H1 (cell line): ENCODE data around the gene ABCD1. TPM values are rescaled to one million over a fixed set of nuclear protein-coding genes. Genes with fewer than 3 reads are reported as not detected.

ENCODE experiments used
- CTCF ChIA-PET: fragments of 300-600 bp; sonication (Branson Sonifier 250); formaldehyde crosslinking; loops from one replicate; lab custom pipeline; 2021; ENCODE audit not compliant: partially characterized antibody; lab: Charles Lee
- POLR2A ChIA-PET: fragments of 300-600 bp; sonication (Branson Sonifier 250); formaldehyde crosslinking; loops from one replicate; lab custom pipeline; 2021; ENCODE audit warnings: inconsistent platforms; ENCODE audit not compliant: partially characterized antibody; lab: Charles Lee
- DNase-seq, 2 experiments: peaks; one replicate each; pipeline versions ENCODE4 v3.0.0 to v3.0.0-alpha.2; 2010 to 2022; ENCODE audit warnings: low spot score in 2 of 2, low read depth in 1 of 2, mixed read lengths in 1 of 2
- FAIRE-seq: peaks from 2 replicates; lab custom pipeline; 2011; peaks lifted over from hg19 to GRCh38; lab: Jason Lieb, UNC
- H2AFZ ChIP-seq: 2 replicates; pipeline ENCODE4 v1.8.1; 2012; ENCODE audit warnings: low read length, inconsistent platforms
- H2AK5ac ChIP-seq: 2 replicates; pipeline ENCODE4 v1.6.1; 2013; ENCODE audit warnings: low read depth, low read length
- H2BK120ac ChIP-seq: replicated peaks from 2 replicates; pipeline ENCODE3; 2013; ENCODE audit warnings: low read depth, low read length, inconsistent platforms
- H2BK12ac ChIP-seq: 2 replicates; pipeline ENCODE4 v1.6.1; 2013; ENCODE audit warnings: low read depth, low read length
- H2BK15ac ChIP-seq: 2 replicates; pipeline ENCODE4 v1.6.1; 2013; ENCODE audit warnings: low read length
- H2BK20ac ChIP-seq: 2 replicates; pipeline ENCODE4 v1.6.1; 2013; ENCODE audit warnings: low read length
- H2BK5ac ChIP-seq: 2 replicates; pipeline ENCODE4 v1.6.1; 2013; ENCODE audit warnings: low read depth, low read length
- H3K14ac ChIP-seq: 2 replicates; pipeline ENCODE4 v1.6.1; 2013; ENCODE audit warnings: inconsistent platforms; ENCODE audit not compliant: insufficient read length
- H3K18ac ChIP-seq: 2 replicates; pipeline ENCODE4 v1.6.1; 2013; ENCODE audit warnings: low read length; ENCODE audit errors: extremely low read depth
- H3K23ac ChIP-seq: 2 replicates; pipeline ENCODE4 v1.6.1; 2013; ENCODE audit warnings: inconsistent platforms; ENCODE audit not compliant: insufficient read length
- H3K23me2 ChIP-seq: 2 replicates; pipeline ENCODE4 v1.6.1; 2013; ENCODE audit warnings: low read depth, low read length
- H3K27ac ChIP-seq: 2 replicates; pipeline ENCODE4 v1.6.1; 2011; ENCODE audit warnings: low read depth, low read length, inconsistent platforms
- H3K27me3 ChIP-seq, 4 experiments: replicated peaks in 1 of 4; 1 replicate in 1 of 4; 2 replicates in 3 of 4; pipeline versions ENCODE4 v1.6.1 to v1.8.1; 2011 to 2013; ENCODE audit warnings: low read length in 3 of 4, mild to moderate bottlenecking in 3 of 4, inconsistent platforms in 2 of 4, mixed read lengths in 2 of 4, moderate library complexity in 1 of 4; ENCODE audit not compliant: control insufficient read depth in 3 of 4, insufficient read depth in 3 of 4; ENCODE audit errors: extremely low read depth in 1 of 4
- H3K36me3 ChIP-seq, 4 experiments: 2 replicates each; pipeline versions ENCODE4 v1.6.1 to v1.8.1; 2011 to 2013; ENCODE audit warnings: mild to moderate bottlenecking in 4 of 4, low read length in 3 of 4, moderate library complexity in 2 of 4, control low read depth in 1 of 4, inconsistent platforms in 1 of 4; ENCODE audit not compliant: insufficient read depth in 4 of 4, control insufficient read depth in 2 of 4
- H3K4ac ChIP-seq: replicated peaks from 2 replicates; pipeline ENCODE3; 2013; ENCODE audit warnings: low read length, low read depth, mixed read lengths, inconsistent platforms; ENCODE audit not compliant: insufficient read length
- H3K4me1 ChIP-seq, 4 experiments: replicated peaks in 1 of 4; 1 replicate in 1 of 4; 2 replicates in 3 of 4; pipeline versions ENCODE4 v1.6.1 to v1.8.1; 2011 to 2013; ENCODE audit warnings: low read length in 3 of 4, inconsistent platforms in 2 of 4, mixed read lengths in 1 of 4; ENCODE audit not compliant: insufficient read depth in 4 of 4, control insufficient read depth in 3 of 4
- H3K4me2 ChIP-seq, 2 experiments: 2 replicates each; pipeline versions ENCODE4 v1.6.1 to v1.8.1; 2011 to 2013; ENCODE audit warnings: low read depth in 2 of 2, low read length in 2 of 2, control low read depth in 1 of 2, inconsistent platforms in 1 of 2, mild to moderate bottlenecking in 1 of 2; ENCODE audit not compliant: insufficient read depth in 1 of 2
- H3K4me3 ChIP-seq, 4 experiments: fragments of 200-600, 300-600 bp in 1 of 4; sonication (generic), shearing (Covaris generic), sonication (Bioruptor Twin) in 1 of 4; 2 replicates each; pipeline versions ENCODE4 v1.5.1 to v1.8.1; 2011 to 2016; ENCODE audit warnings: low read length in 4 of 4, low read depth in 3 of 4, control low read depth in 2 of 4, inconsistent platforms in 2 of 4, mild to moderate bottlenecking in 2 of 4, mixed read lengths in 1 of 4, moderate library complexity in 1 of 4; ENCODE audit not compliant: insufficient read depth in 2 of 4; ENCODE audit errors: extremely low read depth in 1 of 4
- H3K56ac ChIP-seq: replicated peaks from 2 replicates; pipeline ENCODE3; 2013; ENCODE audit warnings: low read depth, mild to moderate bottlenecking, mixed read lengths, low read length, inconsistent platforms; ENCODE audit not compliant: insufficient read length
- H3K79me1 ChIP-seq: 2 replicates; pipeline ENCODE4 v1.6.1; 2013; ENCODE audit warnings: low read depth, low read length, control low read depth
- H3K79me2 ChIP-seq, 2 experiments: 2 replicates each; pipeline versions ENCODE4 v1.6.1 to v1.8.1; 2012 to 2013; ENCODE audit warnings: low read length in 2 of 2, mild to moderate bottlenecking in 2 of 2, inconsistent platforms in 1 of 2; ENCODE audit not compliant: insufficient read depth in 2 of 2, control insufficient read depth in 1 of 2
- H3K9ac ChIP-seq, 4 experiments: replicated peaks in 1 of 4; 1 replicate in 1 of 4; 2 replicates in 3 of 4; pipeline versions ENCODE4 v1.6.1 to v1.8.1; 2011 to 2013; ENCODE audit warnings: low read depth in 3 of 4, low read length in 3 of 4, control low read depth in 2 of 4, mild to moderate bottlenecking in 2 of 4, moderate library complexity in 2 of 4, inconsistent platforms in 1 of 4; ENCODE audit errors: extremely low read depth in 1 of 4
- H3K9me3 ChIP-seq, 2 experiments: 2 replicates each; pipeline versions ENCODE4 v1.6.1 to v1.8.1; 2012 to 2013; ENCODE audit warnings: mild to moderate bottlenecking in 2 of 2, moderate library complexity in 2 of 2, control low read depth in 1 of 2, inconsistent platforms in 1 of 2, low read depth in 1 of 2, low read length in 1 of 2, mixed read lengths in 1 of 2; ENCODE audit not compliant: insufficient read depth in 2 of 2
- H4K20me1 ChIP-seq, 2 experiments: replicated peaks in 1 of 2; 2 replicates each; pipeline versions ENCODE3 to v1.8.1; 2011 to 2013; ENCODE audit warnings: inconsistent platforms in 2 of 2, low read length in 2 of 2, mild to moderate bottlenecking in 1 of 2; ENCODE audit not compliant: insufficient read depth in 2 of 2, control insufficient read depth in 1 of 2
- H4K5ac ChIP-seq: 2 replicates; pipeline ENCODE4 v1.6.1; 2013; ENCODE audit warnings: low read length, low read depth, mixed read lengths, inconsistent platforms; ENCODE audit not compliant: insufficient read length
- H4K8ac ChIP-seq: 2 replicates; pipeline ENCODE4 v1.8.0; 2013; ENCODE audit warnings: mild to moderate bottlenecking, moderate library complexity, low read length, inconsistent platforms; ENCODE audit not compliant: insufficient read depth; ENCODE audit errors: extremely low read depth
- H4K91ac ChIP-seq: replicated peaks from 2 replicates; pipeline ENCODE3; 2013; ENCODE audit warnings: low read length, mixed read lengths, inconsistent platforms; ENCODE audit not compliant: insufficient read length
- CTCF ChIP-seq, 3 experiments: IDR thresholded peaks; 1 replicate in 2 of 3; 2 replicates in 1 of 3; pipeline versions ENCODE4 v1.5.1 to v1.6.1; 2011; ENCODE audit warnings: low read length in 3 of 3, mild to moderate bottlenecking in 3 of 3, inconsistent platforms in 2 of 3, low read depth in 1 of 3, moderate library complexity in 1 of 3; ENCODE audit not compliant: insufficient read depth in 1 of 3; ENCODE audit errors: control extremely low read depth in 1 of 3
- JUN ChIP-seq: IDR thresholded peaks from 2 replicates; pipeline ENCODE4 v1.6.1; 2011; ENCODE audit warnings: low read depth, mild to moderate bottlenecking, improper control_type of control experiment, low read length
- KDM1A ChIP-seq: fragments of 200-600, 300-600 bp; sonication (generic); IDR thresholded peaks from 2 replicates; pipeline ENCODE4 v1.7.1; 2016; ENCODE audit warnings: mild to moderate bottlenecking, low read length, borderline replicate concordance
- PHF8 ChIP-seq: fragments of 200-600 bp; sonication (generic); conservative IDR thresholded peaks from 2 replicates; pipeline ENCODE4 v1.7.1; 2012; ENCODE audit warnings: low read depth, mild to moderate bottlenecking, inconsistent platforms, low read length, moderate library complexity
- RBBP5 ChIP-seq: IDR thresholded peaks from 2 replicates; pipeline ENCODE4 v1.7.1; 2012; ENCODE audit warnings: low read depth, mild to moderate bottlenecking, inconsistent platforms, low read length, moderate library complexity, borderline replicate concordance
- RFX5 ChIP-seq: IDR thresholded peaks from 2 replicates; pipeline ENCODE4 v1.6.1; 2011; ENCODE audit warnings: low read depth, low read length, improper control_type of control experiment, borderline replicate concordance
- TAF7 ChIP-seq: optimal IDR thresholded peaks from 2 replicates; pipeline ENCODE3; 2011; ENCODE audit warnings: low read depth, mild to moderate bottlenecking, inconsistent platforms, low read length, moderate library complexity, borderline replicate concordance
- USF2 ChIP-seq: IDR thresholded peaks from 2 replicates; pipeline ENCODE4 v1.6.1; 2011; ENCODE audit warnings: low read length, improper control_type of control experiment
- WGBS, 2 experiments: shearing (Covaris generic) in 1 of 2; methylation state at CpG; one replicate each; pipeline versions ENCODE4 v1.1.6 to v1.1.7; 2013 to 2015; ENCODE audit warnings: low lambda C conversion rate in 2 of 2, mixed read lengths in 2 of 2, inconsistent platforms in 1 of 2, low coverage in 1 of 2, missing lambda C conversion rate in 1 of 2; ENCODE audit not compliant: insufficient replicate concordance in 2 of 2, insufficient coverage in 1 of 2, insufficient read length in 1 of 2; ENCODE audit errors: extremely low coverage in 1 of 2, missing lambda C conversion rate in 1 of 2; 5-methylcytosine and 5-hydroxymethylcytosine counted together
- polyA plus RNA-seq, 7 experiments: library from polyadenylated mRNA; depleted of rRNA in 3 of 7; stranded (reverse) in 5 of 7; unstranded in 2 of 7; fragments of >200 nt in 5 of 7; fragments of 200-250 nt in 2 of 7; gene quantifications; 1 replicate in 5 of 7; 2 replicates in 1 of 7; 4 replicates in 1 of 7; pipeline versions ENCODE4 v1.2.1 to v1.2.3, GENCODE V29; 2011 to 2013; ENCODE audit warnings: missing spikeins in 2 of 7, mixed read lengths in 2 of 7
- total RNA-seq: library from RNA; stranded (reverse); fragmentation: NEBNext Ultra II Directional; extraction: Animal tissue kit (Norgen Biotek cat#: 25700); gene quantifications from 2 replicates; pipeline ENCODE4 v1.2.1, GENCODE V29; 2021

The ABCD1 gene
- total and polyA plus RNA-seq, 2 of the 8 experiments (the other 6 are each of a cell fraction or from before 2014, with no cell fraction given): 3.1 to 6.6 TPM

GRCh38 chrX:153784325-153784967, 59.8 kb downstream of the ABCD1 start:
- Histone ChIP-seq H4K8ac (no peak overlapping the region), H4K20me1 (peaks cover 0 to 2% of the 10 kb centered on the region in 2 experiments), H3K18ac (no peak overlapping the region), H3K79me1 (no peaks in the 10 kb centered on the region), H2AFZ (no peak overlapping the region), H3K27me3 (no peaks in the 10 kb centered on the region), H3K9me3 (no peaks in the 10 kb centered on the region), H2BK5ac (no peak overlapping the region), H3K4ac (no peak overlapping the region), H3K23me2 (no peaks in the 10 kb centered on the region), H2BK20ac (no peak overlapping the region), H3K79me2 (no peaks in the 10 kb centered on the region), H2AK5ac (no peak overlapping the region), H4K91ac (no peak overlapping the region), H3K56ac (no peak overlapping the region), H4K5ac (no peak overlapping the region), H3K4me2 (no peak overlapping the region), H3K23ac (no peak overlapping the region), H2BK15ac (no peak overlapping the region), H3K27ac (no peak overlapping the region), H3K36me3 (peaks cover 0 to 5% (median 0%) of the 10 kb centered on the region in 4 experiments; a peak in 2 of 8 replicates), H3K4me1 (no peaks in the 10 kb centered on the region), H3K9ac (no peak overlapping the region), H3K14ac (no peak overlapping the region), H3K4me3 (no peak overlapping the region), H2BK12ac (no peak overlapping the region), H2BK120ac (no peak overlapping the region)
- WGBS, 2 experiments: 72% methylated on average over 5 of the region's 27 CpGs; no CpG with 5 or more reads in 1 of the 2 experiments
- FAIRE-seq (no peak), DNase-seq (no peak)
- CTCF ChIA-PET: no interaction called here
- POLR2A ChIA-PET: interaction anchor here (0.9 to 1.4 kb wide), 3 partner anchors 9 to 27 kb away, joined by 3 to 4 read pairs (median 3); partner anchors contain the start of genes IDH3G and SSR4
- TF ChIP-seq CTCF (IDR thresholded peaks at IDR 0.05; ENCODE audit: control extremely low read depth in 1 of 3, insufficient read depth in 1 of 3, low read depth in 1 of 3, low read length in 3 of 3) (no peak), RFX5 (no peak), PHF8 (no peak), USF2 (no peak), KDM1A (no peak), JUN (no peak), TAF7 (no peak), RBBP5 (no peak)
